ENCODE measurements around the gene HYKK.
"Not testable (repeated sequence)": the region's sequence is repeated elsewhere in the genome, so short reads cannot be mapped to it uniquely, and the experiment has no call there.

Gene HYKK

DNA sequence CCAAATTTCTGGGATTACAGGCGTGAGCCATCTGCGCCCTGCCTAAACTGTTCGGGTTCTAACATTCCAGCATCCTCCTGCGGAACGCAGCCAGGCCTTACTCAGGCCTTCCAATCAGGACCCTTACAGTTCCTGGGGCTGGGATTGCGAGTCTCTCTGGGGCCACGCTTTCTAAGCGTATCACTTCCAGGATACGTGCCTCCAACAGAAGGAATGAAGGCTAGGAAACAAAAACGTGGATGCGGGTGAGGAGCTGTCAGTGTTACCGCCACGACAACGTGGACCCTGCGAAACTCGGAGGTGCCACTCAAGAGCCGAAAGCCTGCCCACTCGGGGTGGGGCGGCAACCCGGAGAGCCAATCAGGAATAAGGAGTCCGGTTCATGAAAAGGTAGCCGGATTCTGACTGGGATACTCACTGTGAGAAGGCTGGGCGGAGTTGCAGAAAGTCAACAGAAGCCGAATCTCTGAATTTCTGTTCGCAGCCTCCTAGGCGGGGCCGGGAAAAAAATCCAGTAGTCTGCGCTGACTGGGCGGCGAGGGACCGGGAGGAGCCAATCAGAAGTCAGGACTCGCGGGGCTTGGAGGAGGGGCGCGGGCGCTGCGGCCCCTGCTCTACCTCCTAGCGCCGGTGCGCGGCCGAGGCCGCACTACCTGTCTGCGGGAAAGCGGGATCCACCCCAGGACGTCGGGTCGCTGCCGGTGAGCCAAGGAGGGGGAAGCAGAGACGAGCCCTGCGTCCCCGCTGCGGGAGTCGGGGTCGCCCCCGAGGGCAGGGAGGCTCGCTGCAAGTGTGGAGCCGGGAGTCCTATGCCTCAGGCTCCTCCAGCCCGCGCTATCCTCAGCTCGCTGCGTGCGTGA is at the start of gene HYKK:
Gene HYKK, plus strand, starts transcription at position 607 of the 860 bp plus-strand sequence. CDS start 5,512 bp downstream, outside the sequence.
- intact Hi-C loops (cut with micrococcal nuclease) = no loop called here
- Mint-ChIP-seq H3K4me3 (peak within 1 kb of the TSS; percentile 89), H3K4me1 (ENCODE audit: low read depth) (peaks cover 18% of the 10 kb centered on the region), H3K9me3 (no peaks in the 10 kb centered on the region), H3K27me3 (peaks cover 36% of the 10 kb centered on the region), H3K27ac (no peak within 1 kb of the TSS), H3K36me3 (ENCODE audit: low read depth) (no peaks in the 10 kb centered on the region)

DNA sequence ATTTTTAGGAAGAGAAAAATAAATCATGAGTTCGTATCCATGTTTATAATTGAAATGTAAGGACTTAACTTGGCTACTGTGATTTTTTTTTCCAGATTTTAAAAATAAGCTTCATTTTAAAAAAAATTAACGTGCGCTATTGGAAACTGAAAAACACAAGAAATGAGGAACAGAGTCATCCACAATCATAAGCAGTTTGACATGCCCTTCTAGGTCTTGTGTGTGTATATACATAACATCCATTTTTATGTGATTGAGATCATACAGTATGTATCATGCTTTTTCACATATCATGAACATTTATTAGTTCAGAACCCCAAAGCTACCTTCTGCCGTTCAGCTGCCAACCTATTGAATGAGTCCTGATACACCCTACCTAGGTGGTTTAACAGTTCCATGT is 46.6 kb upstream of the HYKK start:
- H3K27me3 Mint-ChIP-seq = no peaks in the 10 kb centered on the region
- H3K36me3 Mint-ChIP-seq (ENCODE audit: low read depth) = peaks cover 55% of the 10 kb centered on the region
- peaks cover 37% of the 10 kb centered on the region for H3K4me1 Mint-ChIP-seq (ENCODE audit: low read depth)
- no peaks in the 10 kb centered on the region for H3K9me3 Mint-ChIP-seq
- H3K27ac Mint-ChIP-seq = no peak overlapping the region
- H3K4me3 Mint-ChIP-seq = no peak overlapping the region
- intact Hi-C loops (cut with micrococcal nuclease) = no loop called here

- Mint-ChIP-seq H3K4me3 (no peak overlapping the region), H3K9me3 (no peaks in the 10 kb centered on the region), H3K27me3 (no peaks in the 10 kb centered on the region), H3K4me1 (ENCODE audit: low read depth) (peaks cover 31% of the 10 kb centered on the region), H3K27ac (no peak overlapping the region), H3K36me3 (ENCODE audit: low read depth) (peaks cover 61% of the 10 kb centered on the region)
- intact Hi-C loops (cut with micrococcal nuclease) = no loop called here
Observed at GRCh38 chr15:78461171-78461888, 46.0 kb upstream of the HYKK start.

GRCh38 chr15:78469031-78469430 is 38.3 kb upstream of the HYKK start:
- intact Hi-C loops (cut with micrococcal nuclease) = no loop called here
- Mint-ChIP-seq H3K9me3 (no peaks in the 10 kb centered on the region), H3K4me1 (ENCODE audit: low read depth) (no peaks in the 10 kb centered on the region), H3K36me3 (ENCODE audit: low read depth) (peaks cover 84% of the 10 kb centered on the region), H3K4me3 (no peak overlapping the region), H3K27ac (no peak overlapping the region), H3K27me3 (no peaks in the 10 kb centered on the region)

GRCh38 chr15:78477295-78477694 is 30.1 kb upstream of the HYKK start:
- intact Hi-C loops (cut with micrococcal nuclease) = no loop called here
- Mint-ChIP-seq H3K27me3 (no peaks in the 10 kb centered on the region), H3K4me1 (ENCODE audit: low read depth) (no peaks in the 10 kb centered on the region), H3K4me3 (no peak overlapping the region), H3K27ac (no peak overlapping the region), H3K9me3 (no peaks in the 10 kb centered on the region), H3K36me3 (ENCODE audit: low read depth) (peaks cover 90% of the 10 kb centered on the region)

GRCh38 chr15:78479650-78480049 is 27.7 kb upstream of the HYKK start:
- intact Hi-C loops (cut with micrococcal nuclease) = no loop called here
- Mint-ChIP-seq H3K4me3 (no peak overlapping the region), H3K27me3 (no peaks in the 10 kb centered on the region), H3K9me3 (no peaks in the 10 kb centered on the region), H3K27ac (no peak overlapping the region), H3K36me3 (ENCODE audit: low read depth) (peaks cover 91% of the 10 kb centered on the region), H3K4me1 (ENCODE audit: low read depth) (no peaks in the 10 kb centered on the region)

- Mint-ChIP-seq H3K27ac (no peak overlapping the region), H3K4me3 (no peak overlapping the region), H3K27me3 (no peaks in the 10 kb centered on the region), H3K4me1 (ENCODE audit: low read depth) (no peaks in the 10 kb centered on the region), H3K9me3 (no peaks in the 10 kb centered on the region), H3K36me3 (ENCODE audit: low read depth) (peaks cover 95% of the 10 kb centered on the region)
- intact Hi-C loops (cut with micrococcal nuclease) = loop anchor here (1.0 kb wide), 1 partner anchor 174 kb away; no protein-coding TSS in a partner anchor
Observed at GRCh38 chr15:78481917-78482316, 25.5 kb upstream of the HYKK start.

- Mint-ChIP-seq H3K27ac (no peak overlapping the region), H3K36me3 (ENCODE audit: low read depth) (peaks cover 98% of the 10 kb centered on the region), H3K27me3 (no peaks in the 10 kb centered on the region), H3K9me3 (no peaks in the 10 kb centered on the region), H3K4me3 (no peak overlapping the region), H3K4me1 (ENCODE audit: low read depth) (no peaks in the 10 kb centered on the region)
- intact Hi-C loops (cut with micrococcal nuclease) = no loop called here
Observed at GRCh38 chr15:78492872-78493271, 14.5 kb upstream of the HYKK start.

- Mint-ChIP-seq H3K4me1 (ENCODE audit: low read depth) (peaks cover 7% of the 10 kb centered on the region), H3K9me3 (peaks cover 7% of the 10 kb centered on the region), H3K27me3 (peaks cover 10% of the 10 kb centered on the region), H3K27ac (no peak overlapping the region), H3K4me3 (no peak overlapping the region), H3K36me3 (ENCODE audit: low read depth) (peaks cover 50% of the 10 kb centered on the region)
- intact Hi-C loops (cut with micrococcal nuclease) = no loop called here
Observed at GRCh38 chr15:78501857-78502256, 5.5 kb upstream of the HYKK start.

- H3K4me3 Mint-ChIP-seq = no peak overlapping the region
- no peak overlapping the region for H3K27ac Mint-ChIP-seq
- H3K36me3 Mint-ChIP-seq (ENCODE audit: low read depth) = peaks cover 42% of the 10 kb centered on the region
- peaks cover 18% of the 10 kb centered on the region for H3K27me3 Mint-ChIP-seq
- peaks cover 15% of the 10 kb centered on the region for H3K4me1 Mint-ChIP-seq (ENCODE audit: low read depth)
- intact Hi-C loops (cut with micrococcal nuclease) = no loop called here
- peaks cover 7% of the 10 kb centered on the region for H3K9me3 Mint-ChIP-seq
Observed at GRCh38 chr15:78502641-78503040, 4.7 kb upstream of the HYKK start.

DNA sequence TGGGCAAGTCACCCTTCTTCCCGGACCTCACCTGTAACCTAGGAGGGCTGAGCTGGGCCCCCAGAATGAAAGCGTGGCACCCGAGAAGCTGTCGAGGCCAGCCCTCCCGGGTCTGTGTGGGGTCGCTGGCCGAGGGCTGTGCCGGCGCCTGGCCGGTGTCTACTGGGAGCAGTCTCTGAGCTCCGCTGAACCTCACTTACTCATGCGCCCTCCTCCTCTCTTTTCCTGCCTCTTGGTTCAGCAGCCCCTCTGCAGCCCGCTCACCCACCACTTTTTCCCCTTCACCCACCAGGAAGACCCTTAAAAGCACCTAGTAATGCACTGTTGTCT is 419 bp downstream of the HYKK start:
- H3K27me3 Mint-ChIP-seq = peaks cover 36% of the 10 kb centered on the region
- H3K36me3 Mint-ChIP-seq (ENCODE audit: low read depth) = no peaks in the 10 kb centered on the region
- peaks cover 18% of the 10 kb centered on the region for H3K4me1 Mint-ChIP-seq (ENCODE audit: low read depth)
- H3K9me3 Mint-ChIP-seq = no peaks in the 10 kb centered on the region
- peak overlapping the region; percentile 89 for H3K4me3 Mint-ChIP-seq
- H3K27ac Mint-ChIP-seq = no peak overlapping the region
- intact Hi-C loops (cut with micrococcal nuclease) = no loop called here

GRCh38 chr15:78508272-78508671 is 895 bp downstream of the HYKK start:
- Mint-ChIP-seq H3K36me3 (ENCODE audit: low read depth) (no peaks in the 10 kb centered on the region), H3K27ac (no peak overlapping the region), H3K4me3 (peak overlapping the region; percentile 89), H3K9me3 (no peaks in the 10 kb centered on the region), H3K27me3 (peaks cover 36% of the 10 kb centered on the region), H3K4me1 (ENCODE audit: low read depth) (peaks cover 18% of the 10 kb centered on the region)
- intact Hi-C loops (cut with micrococcal nuclease) = no loop called here

- Mint-ChIP-seq H3K36me3 (ENCODE audit: low read depth) (no peaks in the 10 kb centered on the region), H3K27ac (no peak overlapping the region), H3K4me3 (no peak overlapping the region), H3K27me3 (peaks cover 36% of the 10 kb centered on the region), H3K9me3 (no peaks in the 10 kb centered on the region), H3K4me1 (ENCODE audit: low read depth) (peaks cover 18% of the 10 kb centered on the region)
- intact Hi-C loops (cut with micrococcal nuclease) = no loop called here
Observed at GRCh38 chr15:78509726-78510312, 2.4 kb downstream of the HYKK start.

DNA sequence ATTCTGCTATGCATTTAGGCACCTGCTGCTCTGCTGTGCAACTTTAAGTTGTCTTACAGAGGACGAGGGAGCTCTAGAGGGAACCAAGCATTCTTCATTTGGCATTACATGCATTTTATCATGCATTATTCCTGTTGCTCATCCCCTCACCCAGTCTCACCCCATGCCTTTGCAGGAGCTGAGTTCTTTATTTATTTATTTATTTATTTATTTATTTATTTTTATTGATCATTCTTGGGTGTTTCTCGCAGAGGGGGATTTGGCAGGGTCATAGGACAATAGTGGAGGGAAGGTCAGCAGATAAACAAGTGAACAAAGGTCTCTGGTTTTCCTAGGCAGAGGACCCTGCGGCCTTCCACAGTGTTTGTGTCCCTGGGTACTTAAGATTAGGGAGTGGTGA is 12.7 kb downstream of the HYKK start:
- H3K27me3 Mint-ChIP-seq; H3K4me3 Mint-ChIP-seq; H3K9me3 Mint-ChIP-seq; H3K27ac Mint-ChIP-seq; intact Hi-C loops (cut with micrococcal nuclease); H3K4me1 Mint-ChIP-seq (ENCODE audit: low read depth); H3K36me3 Mint-ChIP-seq (ENCODE audit: low read depth): not testable (repeated sequence)
